NCI-H446 (cell line): Measurements from ENCODE around the gene ERG28.

Experiments
- DNase-seq, 2 experiments: peaks; one replicate each; lab custom pipeline; 2025; lab: John Stamatoyannopoulos, UW

ERG28 gene

GRCh38 chr14:75658957-75659356, 1.7 kb downstream of the ERG28 start:
- no peak for DNase-seq

- DNase-seq = no peak
Observed at GRCh38 chr14:75657331-75657730, 3.3 kb downstream of the ERG28 start.

GRCh38 chr14:75655235-75655634, 5.4 kb downstream of the ERG28 start:
- no peak for DNase-seq

- peak; percentile 36 to 57 for DNase-seq
Observed at GRCh38 chr14:75654127-75654732, 6.4 kb downstream of the ERG28 start.

GRCh38 chr14:75653563-75653962, 7.1 kb downstream of the ERG28 start:
- DNase-seq = no peak

- DNase-seq = no peak
Observed at GRCh38 chr14:75650253-75651058, 10.2 kb downstream of the ERG28 start.

- DNase-seq = no peak
Observed at GRCh38 chr14:75649773-75650172, 10.9 kb downstream of the ERG28 start.

GRCh38 chr14:75649337-75649736, 11.3 kb downstream of the ERG28 start:
- no peak for DNase-seq

GRCh38 chr14:75648066-75648838, 12.4 kb downstream of the ERG28 start:
- DNase-seq = no peak

GRCh38 chr14:75647640-75648039, 13.0 kb downstream of the ERG28 start:
- DNase-seq = no peak

GRCh38 chr14:75646762-75647161, 13.9 kb downstream of the ERG28 start:
- DNase-seq = no peak

GRCh38 chr14:75645056-75645455, 15.6 kb downstream of the ERG28 start:
- no peak for DNase-seq

GRCh38 chr14:75643985-75644384, 16.7 kb downstream of the ERG28 start:
- DNase-seq = no peak

- no peak for DNase-seq
Observed at GRCh38 chr14:75640876-75641275, 19.8 kb downstream of the ERG28 start.

GRCh38 chr14:75636100-75636692, 24.5 kb downstream of the ERG28 start:
- peak in 1 of 2 experiments; percentile 57 for DNase-seq

- no peak for DNase-seq
Observed at GRCh38 chr14:75634848-75635247, 25.8 kb downstream of the ERG28 start.

GRCh38 chr14:75631453-75631831, 29.2 kb downstream of the ERG28 start:
- DNase-seq = no peak

- DNase-seq = no peak
Observed at GRCh38 chr14:75630695-75631452, 29.8 kb downstream of the ERG28 start.

GRCh38 chr14:75628816-75629215, 31.9 kb downstream of the ERG28 start:
- DNase-seq = peak in 1 of 2 experiments; percentile 12

- DNase-seq = no peak
Observed at GRCh38 chr14:75627406-75627805, 33.3 kb downstream of the ERG28 start.

- no peak for DNase-seq
Observed at GRCh38 chr14:75626863-75627262, 33.8 kb downstream of the ERG28 start.

- DNase-seq = no peak
Observed at GRCh38 chr14:75626396-75626795, 34.3 kb downstream of the ERG28 start.
